Stimulated activated CD4-positive, alpha-beta T cell treated with anti-CD3 and anti-CD28 coated beads, Interleukin-15, amount 100 ng/mL, for 24 hours (primary cell): Measurements from ENCODE around the gene CDH13.

Experiments used
- DNase-seq: peaks from one replicate; pipeline ENCODE4 v3.0.0-alpha.2; 2020

CDH13 gene

DNA sequence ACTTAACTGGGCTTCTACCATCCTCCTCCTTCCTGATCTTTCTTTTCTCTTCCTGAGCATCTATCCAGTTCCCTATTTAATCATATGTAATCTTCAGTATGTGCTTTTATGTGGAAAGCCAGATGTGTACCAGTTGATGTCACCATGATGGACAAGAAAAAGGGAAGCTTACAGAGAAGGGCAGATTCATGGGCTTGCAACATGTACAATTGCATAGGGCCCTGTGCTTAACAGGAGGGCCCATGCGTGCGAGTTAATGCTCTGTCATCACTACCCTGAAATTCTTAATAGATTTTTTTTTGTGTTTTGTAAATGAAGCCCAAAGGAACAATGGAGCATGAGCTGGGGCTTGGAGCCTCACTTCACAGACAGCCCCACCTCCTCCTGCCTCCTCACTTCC, 124.3 kb downstream of the CDH13 start:
- no peak for DNase-seq

DNA sequence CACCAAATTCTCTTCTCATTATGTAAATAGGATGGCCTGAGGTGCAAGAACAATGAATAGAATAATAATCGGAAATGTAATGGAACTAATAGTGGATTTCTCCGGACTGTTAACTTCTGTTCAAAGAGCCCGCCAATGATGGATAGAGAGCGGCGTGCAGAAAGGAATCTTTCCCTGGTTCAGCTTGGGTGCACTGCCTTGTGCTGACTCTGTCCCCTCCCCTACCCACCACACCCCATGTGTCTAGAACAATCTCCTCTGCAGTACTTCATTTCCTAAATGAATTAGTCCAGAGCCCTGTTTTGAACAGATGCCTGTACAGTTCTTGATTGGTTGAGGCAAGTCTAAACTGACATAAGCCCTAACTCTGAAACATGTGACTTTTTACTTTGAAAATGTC, 125.4 kb downstream of the CDH13 start:
- DNase-seq: no peak

DNA sequence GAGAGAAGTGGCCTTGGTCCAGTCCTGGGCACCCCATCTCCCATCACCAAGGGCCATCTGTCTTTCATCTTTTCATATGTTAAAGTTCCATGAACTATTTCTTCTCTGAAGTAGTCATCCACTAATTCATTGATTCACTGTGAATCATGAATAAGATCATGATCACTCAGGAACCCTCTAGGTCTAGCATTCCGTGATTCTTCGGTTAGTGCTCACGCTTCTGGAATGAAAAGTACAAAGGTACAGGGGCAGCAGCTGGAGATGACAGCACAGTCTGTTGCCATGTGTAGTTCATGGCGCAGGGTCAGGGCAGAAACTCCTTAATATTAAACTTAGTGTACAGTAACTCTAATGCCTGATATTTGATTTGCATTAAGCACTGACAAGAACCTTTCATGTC, 127.1 kb downstream of the CDH13 start:
- DNase-seq: no peak

DNA sequence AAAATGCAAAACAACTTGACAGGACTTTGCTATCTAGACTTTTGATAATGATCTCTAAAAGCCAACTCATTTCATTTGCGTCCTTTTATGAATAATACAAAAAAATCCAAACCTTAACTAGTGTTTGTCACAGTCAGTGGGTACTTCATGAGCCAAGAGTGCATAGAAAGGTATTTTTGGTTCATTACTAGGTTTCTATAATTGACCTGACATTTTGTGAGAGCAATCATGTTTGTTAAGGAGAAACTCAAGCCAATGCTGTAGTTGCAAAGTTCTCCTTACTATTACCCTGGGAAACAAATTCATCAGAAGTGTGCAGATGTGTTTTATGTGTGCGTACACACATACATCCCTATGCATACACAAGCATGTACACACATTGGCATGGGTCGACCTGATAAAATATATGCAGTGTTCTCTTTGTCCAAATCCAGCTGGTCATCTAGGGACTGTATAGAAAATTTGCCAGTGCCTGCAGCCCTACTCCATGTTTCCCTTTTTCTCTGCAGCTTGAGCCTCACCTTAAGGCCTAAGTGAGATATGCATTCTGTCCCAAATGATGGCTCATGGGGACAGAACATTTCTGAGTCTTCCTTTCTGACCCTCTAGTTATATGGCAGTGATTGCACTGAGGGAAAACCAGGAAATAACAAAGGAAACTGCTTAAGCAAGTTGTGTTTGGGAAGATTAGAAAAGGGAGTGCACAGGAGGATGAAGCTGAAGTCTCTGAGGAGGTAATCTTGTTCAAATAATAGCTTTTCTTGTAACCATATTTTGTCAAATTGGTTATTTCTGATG, 128.1 kb downstream of the CDH13 start:
- no peak for DNase-seq

DNA sequence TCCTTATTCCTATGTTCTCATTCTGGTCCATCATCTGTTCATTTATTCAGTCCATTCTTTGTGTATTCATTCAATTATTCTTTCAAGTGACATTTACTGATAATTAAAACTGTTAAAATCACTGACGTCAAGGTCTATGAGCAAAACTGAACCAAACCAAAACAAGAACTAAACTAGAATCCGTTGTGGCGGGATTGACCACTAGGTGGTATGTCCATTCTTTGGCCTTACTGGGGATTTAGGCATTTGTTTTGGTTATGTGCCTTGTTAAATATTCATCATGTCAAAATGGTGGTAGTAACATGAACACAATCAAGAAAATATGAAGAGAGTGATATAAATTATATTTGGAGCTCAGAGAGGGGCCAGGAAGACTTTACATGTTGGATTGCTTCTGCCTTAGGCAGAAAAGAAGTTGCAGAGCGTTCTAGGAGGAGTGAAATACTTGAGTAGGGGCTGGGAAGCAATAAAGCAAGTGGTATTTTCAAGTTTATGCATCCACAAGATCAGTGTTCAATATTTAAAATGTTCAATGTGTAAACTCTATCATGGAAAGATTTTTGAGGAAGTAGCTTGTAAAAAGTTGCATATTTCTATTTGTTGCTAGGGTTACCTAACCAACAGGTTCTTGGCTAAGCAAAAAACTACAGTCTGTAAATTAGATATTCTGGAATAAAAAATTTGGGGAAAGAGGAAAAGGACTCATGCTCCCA, 129.0 kb downstream of the CDH13 start:
- no peak for DNase-seq

DNA sequence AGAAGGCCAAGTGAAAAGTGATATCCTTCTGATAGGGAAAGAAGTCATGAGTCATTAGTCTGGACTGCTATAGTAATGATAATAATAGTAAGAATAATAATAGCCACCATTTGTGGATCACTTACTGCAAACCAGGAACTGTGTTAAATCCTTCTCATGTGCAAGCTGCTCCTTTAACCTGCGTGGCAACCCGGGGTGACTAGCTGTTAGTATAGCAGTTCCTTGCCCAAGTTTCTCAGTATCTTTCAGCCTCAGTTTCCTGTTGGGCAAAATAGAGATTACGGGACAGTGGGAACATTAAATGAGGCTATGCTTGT, 129.5 kb downstream of the CDH13 start:
- DNase-seq: no peak

DNA sequence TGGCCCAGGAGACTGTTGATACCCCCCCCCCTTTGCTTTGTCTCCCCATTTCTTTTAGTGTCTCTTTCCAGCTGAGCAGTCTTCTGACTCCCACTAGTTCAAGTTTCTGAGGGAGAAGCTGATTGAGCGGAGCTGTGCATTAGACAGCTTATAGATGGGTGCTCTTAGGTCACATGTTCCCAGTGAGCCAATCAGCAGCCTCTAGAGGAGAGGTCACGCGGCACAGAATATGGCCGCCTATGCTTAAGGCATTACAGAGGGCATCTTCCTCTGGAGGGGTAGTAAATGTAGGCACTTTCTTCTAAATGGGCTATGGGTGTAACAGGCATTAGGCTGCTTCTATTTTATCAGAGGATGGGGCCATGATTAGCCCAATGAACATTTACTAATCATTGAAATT, 131.6 kb downstream of the CDH13 start:
- DNase-seq: no peak

DNA sequence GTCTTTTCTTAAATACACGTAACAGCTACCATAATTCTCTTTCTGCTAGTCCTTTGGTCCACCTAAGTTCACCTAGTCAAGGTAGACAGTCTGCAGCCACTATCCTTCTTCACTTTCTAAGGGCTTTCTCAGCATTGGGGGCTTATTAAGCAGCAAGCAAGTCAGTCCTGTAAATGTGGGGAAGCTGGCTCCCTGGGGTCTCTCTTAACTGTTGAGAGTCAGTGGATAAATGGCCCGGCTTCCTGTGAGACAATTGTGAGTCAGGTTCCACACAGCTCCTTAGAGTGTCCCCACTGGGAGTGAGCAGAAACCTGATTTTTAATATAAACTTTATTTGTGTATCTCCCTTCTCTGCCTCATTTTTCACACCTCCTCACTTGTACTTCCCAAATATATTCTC, 132.1 kb downstream of the CDH13 start:
- no peak for DNase-seq

DNA sequence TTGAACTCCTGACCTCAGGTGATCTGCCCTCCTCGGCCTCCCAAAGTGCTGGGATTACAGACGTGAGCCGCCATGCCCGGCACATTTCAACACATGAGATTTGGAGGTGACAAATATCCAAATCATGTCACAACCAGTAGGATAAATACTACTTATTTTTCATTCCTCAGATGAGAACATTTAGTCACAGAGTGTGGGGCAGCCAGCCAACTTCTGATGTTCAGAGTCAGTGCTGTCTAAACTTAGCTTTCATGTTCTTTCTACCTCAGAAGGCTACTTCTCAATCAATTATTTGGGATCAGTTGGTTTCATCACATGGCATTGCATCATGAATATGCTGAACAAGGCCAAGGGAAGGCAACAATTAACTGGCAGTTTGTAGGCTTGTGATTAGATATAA, 134.5 kb downstream of the CDH13 start:
- DNase-seq: no peak

DNA sequence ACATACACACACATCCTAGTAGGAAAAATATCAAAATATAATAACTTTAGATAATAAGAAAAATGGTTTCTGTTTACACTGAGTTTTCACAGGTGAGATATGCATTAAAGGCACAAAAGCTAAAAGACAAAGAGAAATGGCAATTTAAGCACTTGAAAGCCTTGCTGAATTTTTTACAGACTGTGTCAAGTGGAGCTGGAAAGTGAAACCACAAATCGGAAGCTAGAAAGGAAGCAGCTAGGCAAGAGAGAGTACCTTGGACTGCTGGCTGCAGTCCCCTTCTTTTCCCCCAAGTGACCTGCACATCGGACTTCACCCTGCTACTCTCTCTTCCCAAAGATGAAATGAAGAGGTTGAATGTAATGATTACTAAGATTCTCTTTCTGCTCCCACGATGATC, 135.1 kb downstream of the CDH13 start:
- no peak for DNase-seq

DNA sequence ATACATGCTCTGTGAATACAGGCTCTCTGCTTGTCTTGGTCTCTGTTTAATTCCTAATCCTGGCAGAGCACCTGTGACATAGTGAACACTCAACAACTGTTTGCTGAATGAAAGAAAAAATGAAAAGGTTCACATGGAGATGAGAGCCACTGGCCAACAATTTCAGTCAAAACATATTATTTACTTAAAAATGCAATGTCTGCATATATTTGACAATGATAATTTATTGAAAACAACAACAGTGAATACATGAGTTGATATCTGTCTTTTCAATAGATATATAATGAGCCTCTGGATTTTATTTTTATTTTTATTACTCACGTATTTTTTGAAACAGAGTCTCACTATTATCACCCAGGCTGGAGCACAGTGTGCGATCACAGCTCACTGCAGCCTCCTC, 136.6 kb downstream of the CDH13 start:
- no peak for DNase-seq

DNA sequence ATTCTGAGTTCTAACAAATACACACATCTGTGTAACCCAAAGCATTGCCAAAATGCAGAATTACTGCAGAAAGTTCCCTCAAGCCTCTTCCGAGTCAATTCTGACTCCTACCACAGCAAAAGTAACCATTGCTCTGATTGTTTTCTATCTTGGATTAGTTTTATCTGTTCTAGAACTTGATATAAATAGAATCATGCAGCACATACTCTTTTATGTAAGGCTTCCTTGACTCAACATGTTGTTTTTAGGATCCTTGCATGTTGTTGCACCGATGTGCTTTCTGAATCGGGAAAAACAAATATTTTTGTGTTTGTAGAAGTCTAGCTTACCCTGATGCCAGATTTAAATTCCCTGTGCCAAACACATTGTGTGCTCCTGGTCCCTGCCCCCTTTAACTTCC, 140.4 kb downstream of the CDH13 start:
- DNase-seq: no peak

DNA sequence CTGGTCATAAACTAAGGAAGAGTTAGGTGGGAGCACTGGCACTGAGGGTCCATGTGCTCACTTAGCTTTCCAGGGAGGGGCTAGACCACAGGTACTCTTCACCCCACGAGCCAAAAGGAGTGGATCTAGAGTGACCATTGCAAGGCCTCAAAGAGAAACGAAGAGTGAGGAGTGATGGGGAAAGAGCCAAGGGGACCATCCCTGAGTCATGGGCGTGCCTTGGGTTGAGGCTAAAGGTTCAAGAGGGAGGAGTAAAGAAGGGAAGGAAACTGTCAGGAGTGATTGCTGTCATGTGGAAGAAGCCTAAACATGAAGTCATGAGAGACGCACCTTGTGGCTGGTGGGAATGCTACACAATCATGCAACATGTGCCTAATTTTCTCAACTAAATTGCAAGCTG, 141.0 kb downstream of the CDH13 start:
- no peak for DNase-seq

DNA sequence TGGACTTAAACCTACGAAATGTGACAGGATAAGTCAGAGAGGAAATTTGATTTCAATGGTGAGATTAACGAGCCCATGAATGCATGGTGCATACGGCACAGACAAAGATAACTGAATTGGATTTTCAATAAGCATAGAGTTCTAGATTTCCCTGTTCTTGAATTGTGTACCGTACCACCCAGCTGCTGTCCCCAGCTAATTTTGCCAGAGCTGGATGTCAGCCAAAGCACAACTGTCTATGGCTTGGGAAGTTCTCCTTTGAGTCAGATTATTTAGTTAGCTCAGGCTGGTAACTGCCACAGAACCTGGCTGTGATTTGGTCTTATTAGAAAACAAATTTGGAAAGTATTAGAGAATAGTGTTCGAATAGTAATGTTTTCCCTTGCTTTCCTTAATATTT, 143.1 kb downstream of the CDH13 start:
- no peak for DNase-seq

DNA sequence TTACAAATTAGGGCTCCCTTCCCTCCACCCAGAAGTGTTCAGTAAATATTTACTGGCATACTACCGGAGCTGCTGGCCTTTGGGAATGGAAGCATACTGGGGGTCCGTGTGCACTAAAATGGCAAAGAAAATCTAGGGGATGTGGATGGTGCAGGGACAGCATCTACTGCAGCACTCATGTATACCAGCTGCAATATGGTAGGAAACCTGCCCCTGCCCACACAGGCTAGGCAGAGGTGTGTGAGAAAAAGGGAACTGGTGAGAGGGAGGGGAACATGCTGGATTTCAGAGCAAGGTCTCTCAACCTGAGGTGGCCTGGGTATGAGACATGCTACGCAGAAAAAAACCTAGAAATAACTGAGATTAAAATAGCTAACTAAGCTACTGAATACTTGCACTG, 145.4 kb downstream of the CDH13 start:
- DNase-seq: no peak

DNA sequence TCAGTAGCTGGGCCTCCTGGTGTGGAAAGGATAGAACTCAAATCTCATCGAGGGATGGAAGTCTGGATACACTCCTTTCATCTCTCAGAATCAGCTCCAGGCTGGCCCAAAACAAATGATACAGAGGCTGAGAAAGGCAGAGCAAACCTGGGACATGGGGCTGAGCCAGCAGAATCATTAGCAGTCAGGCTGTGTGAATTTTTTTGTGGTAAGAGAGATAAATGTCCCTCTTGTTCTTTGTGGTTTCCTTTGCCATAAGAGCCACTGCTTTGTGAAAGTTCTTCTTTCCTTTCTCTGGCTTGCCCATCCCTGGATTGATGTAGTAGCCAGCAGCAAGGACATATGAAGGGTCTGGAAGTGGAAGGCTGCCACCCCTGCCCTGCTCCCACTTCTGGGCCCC, 146.2 kb downstream of the CDH13 start:
- no peak for DNase-seq

DNA sequence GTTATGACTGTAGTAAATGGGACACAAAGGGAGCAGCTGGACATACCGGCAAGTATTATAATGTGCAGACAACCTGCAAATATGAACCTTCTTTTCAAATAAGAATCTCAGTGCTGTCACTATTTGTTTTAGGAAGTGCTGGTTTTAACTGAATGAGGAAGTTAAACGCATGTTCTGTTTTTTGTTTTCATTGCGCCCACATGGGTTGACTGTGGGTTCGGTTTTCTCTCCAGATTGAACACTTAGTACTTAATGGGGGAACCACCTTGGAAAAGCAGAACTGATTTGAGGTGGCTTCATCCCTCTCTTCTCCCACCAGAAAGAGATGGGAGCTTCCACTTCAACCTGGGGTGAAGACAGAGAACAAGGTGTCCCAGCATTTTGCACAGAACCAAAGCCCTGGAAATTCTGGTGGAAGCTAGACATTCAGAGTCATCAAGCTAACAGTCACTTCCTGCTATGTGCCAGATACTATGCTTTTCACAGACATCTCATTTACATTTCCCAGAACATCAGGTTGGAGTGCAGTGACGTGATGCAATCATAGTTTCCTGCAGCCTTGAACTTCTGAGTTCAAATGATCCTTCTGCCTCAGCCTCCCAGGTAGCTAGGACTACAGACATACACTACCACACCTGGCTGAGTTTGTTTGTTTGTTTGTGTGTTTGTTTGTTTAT, 149.8 kb downstream of the CDH13 start:
- DNase-seq: no peak

DNA sequence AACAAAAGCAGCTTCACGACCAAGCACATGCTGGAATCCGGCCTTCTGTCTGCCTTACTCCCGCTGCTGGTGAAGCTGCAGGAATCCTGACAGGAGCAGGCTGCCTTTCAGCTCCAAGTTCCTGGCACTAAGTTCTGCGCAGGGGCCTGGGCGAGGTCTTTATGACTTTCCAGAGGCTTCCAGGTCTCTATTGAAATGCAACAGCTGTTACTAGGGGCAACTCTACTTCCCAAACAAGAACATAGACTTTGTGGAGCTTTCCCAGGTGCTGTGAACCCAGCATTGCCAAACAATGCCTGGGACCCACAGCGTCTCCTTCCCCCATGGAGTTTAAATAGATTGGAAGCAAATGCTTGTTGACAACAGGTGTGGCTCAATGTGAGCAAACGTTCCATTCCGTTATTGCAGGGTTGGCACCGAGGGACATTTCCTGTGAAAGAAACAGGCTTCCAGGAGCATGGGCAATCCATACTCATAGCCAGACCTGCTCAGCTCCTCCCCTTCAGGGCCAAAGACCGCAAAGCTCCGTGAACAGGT, 156.0 kb downstream of the CDH13 start:
- no peak for DNase-seq

DNA sequence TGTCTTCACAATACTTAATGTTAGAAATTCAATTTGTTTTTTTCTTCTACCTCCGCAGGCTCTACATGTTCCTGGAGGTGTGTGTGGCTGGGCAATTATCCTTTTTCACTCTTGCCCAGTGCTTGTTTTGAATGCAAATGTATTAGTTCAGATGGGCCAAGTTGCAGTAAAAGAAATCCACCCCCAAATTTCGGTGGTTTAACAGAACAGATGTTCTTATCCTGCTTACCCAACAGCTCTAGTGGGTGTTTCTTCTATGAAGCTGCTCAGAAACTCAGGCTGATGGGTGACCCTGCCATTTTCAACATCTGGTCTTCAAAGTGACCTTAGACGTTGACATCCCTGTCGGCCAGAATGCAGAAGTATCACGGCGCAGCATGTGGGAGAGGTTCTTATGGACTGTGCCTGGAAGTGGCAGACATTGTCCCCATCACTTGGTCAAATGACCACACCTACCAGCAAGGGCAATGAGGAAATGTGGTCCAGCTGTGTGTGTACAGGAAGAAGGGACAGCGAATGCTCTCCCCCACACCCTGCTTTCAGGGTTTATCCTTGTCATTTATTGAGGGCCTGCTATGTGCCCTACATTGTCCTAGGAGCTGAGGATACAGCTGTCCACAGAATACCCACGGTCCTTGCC, 157.3 kb downstream of the CDH13 start:
- no peak for DNase-seq

DNA sequence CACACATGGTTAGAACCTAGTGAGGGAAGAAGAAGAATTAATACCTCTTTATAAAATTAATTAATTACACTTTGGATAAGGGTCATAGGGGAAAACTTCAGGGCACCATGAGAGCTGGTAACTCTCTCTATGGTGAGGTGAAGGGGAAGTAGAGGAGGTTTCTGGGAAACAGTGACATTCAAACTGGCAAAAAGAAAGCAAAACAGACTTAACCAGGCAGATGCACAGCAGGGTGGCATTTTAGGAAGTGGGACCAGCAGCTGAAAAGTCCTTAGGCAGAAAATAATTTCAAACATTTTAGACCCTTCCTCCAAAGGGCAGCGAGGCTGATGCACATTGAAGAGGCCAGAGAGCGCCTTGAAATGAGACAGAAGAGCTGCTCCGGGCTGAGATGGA, 157.8 kb downstream of the CDH13 start:
- DNase-seq: no peak

DNA sequence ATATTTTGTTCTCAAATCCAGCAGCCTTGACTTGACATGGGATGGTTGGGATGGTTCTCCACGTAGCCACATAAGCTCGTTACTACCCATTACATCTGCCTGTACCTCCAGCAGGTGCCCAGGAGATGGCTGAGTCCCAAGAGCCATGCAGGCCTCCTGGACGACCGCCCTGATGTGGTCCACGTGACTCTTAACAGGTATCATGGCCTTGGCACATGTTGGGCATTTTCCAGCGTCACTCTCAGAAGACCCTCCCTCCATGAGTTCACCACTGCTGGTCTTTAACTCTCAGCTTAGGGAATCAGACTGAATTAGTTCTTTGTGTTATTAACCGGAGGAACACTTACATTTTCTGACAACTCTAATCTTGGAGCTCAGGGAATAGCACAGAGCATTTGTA, 161.5 kb downstream of the CDH13 start:
- no peak for DNase-seq

DNA sequence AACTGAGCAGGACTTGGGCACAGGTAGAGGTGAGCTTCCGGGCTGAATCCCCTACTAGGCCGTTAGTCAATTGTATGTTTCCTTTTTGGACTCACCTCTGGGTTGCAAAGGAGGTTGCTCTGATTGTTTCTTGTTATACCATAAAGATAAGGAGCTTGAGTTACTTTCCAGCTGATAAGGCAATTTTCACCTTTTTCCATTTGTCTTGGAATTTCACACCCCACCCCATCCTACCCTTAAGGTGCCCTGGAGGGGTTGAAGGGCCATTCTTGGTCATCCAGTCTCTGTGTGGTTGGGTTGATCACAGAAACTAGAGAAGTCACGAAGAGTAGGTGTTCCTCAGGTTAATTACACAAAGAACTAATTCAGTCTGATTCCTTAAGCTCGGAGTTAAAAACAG, 162.2 kb downstream of the CDH13 start:
- DNase-seq: no peak

DNA sequence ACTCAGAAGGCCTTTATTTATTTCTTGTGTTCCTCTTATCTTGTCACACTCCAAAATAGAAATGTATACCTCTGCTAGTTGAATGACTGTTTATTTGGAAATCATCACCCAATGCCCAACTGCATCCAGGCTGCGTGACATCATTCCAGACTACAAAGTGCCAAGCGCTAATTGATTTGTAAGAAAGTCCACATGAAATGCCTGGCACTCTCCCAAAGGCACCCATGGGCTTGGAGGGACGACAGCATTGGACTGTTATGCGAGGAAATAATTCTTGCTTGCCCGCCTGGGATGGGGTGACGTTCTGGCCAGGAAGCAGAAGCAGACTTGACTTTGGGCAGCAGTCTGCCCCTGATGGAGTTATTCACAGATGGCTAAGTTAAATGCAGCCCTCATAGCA, 165.9 kb downstream of the CDH13 start:
- DNase-seq: no peak
